Caco-2 (cell line): ENCODE measurements around the gene KCNT2. TPM values are rescaled to one million over a fixed set of nuclear protein-coding genes. Genes with fewer than 3 reads are reported as not detected.

Experiments used
- BruUV-seq: library from RNA; stranded (reverse); fragments of 400-500 nt; replicated peaks from 2 replicates; lab custom pipeline; 2021; lab: Mats Ljungman, UMichigan
- CTCF ChIA-PET: fragments of 300-600 bp; sonication (Branson Sonifier 250); formaldehyde crosslinking; loops from one replicate; lab custom pipeline; 2022; ENCODE audit warnings: antibody characterized with exemption; lab: Charles Lee
- POLR2A ChIA-PET: fragments of 300-600 bp; sonication (Branson Sonifier 250); formaldehyde crosslinking; loops from one replicate; lab custom pipeline; 2022; ENCODE audit warnings: antibody characterized with exemption; lab: Charles Lee
- DNase-seq, 2 experiments: peaks; one replicate each; pipeline versions ENCODE4 v3.0.0 to v3.0.0-alpha.2; 2020 to 2022
- H3K27me3 ChIP-seq: replicated peaks from 2 replicates; pipeline ENCODE4 v1.6.0; 2011; ENCODE audit warnings: low read length; ENCODE audit not compliant: control insufficient read depth, insufficient read depth
- H3K36me3 ChIP-seq: 2 replicates; pipeline ENCODE4 v1.5.1; 2011; ENCODE audit warnings: low read length; ENCODE audit not compliant: control insufficient read depth, insufficient read depth
- H3K4me1 ChIP-seq: fragments of 250-450 bp; sonication (Bioruptor Pico); 2 replicates; pipeline ENCODE4 v1.5.1; 2020; ENCODE audit warnings: mild to moderate bottlenecking
- H3K4me3 ChIP-seq: 2 replicates; pipeline ENCODE4 v1.5.1; 2011; ENCODE audit warnings: low read depth, mild to moderate bottlenecking, control low read depth, low read length
- H3K9me3 ChIP-seq: fragments of 250-450 bp; sonication (Bioruptor Pico); 2 replicates; pipeline ENCODE4 v1.5.1; 2020; ENCODE audit warnings: mild to moderate bottlenecking, moderate library complexity
- H3K27ac Mint-ChIP-seq: one replicate; pipeline ENCODE4 v1.8.0; 2022; ENCODE audit warnings: mixed read lengths; ENCODE audit not compliant: unreplicated experiment
- H3K27me3 Mint-ChIP-seq: one replicate; pipeline ENCODE4 v1.8.0; 2022; ENCODE audit warnings: mixed read lengths; ENCODE audit not compliant: insufficient read depth, unreplicated experiment
- H3K36me3 Mint-ChIP-seq: one replicate; pipeline ENCODE4 v1.8.0; 2022; ENCODE audit warnings: mild to moderate bottlenecking, mixed read lengths; ENCODE audit not compliant: insufficient read depth, unreplicated experiment
- H3K4me1 Mint-ChIP-seq: one replicate; pipeline ENCODE4 v1.8.0; 2022; ENCODE audit warnings: low read depth, mixed read lengths; ENCODE audit not compliant: unreplicated experiment
- H3K4me3 Mint-ChIP-seq: one replicate; pipeline ENCODE4 v1.8.0; 2022; ENCODE audit warnings: mild to moderate bottlenecking, moderate library complexity, mixed read lengths; ENCODE audit not compliant: unreplicated experiment
- H3K9me3 Mint-ChIP-seq: one replicate; pipeline ENCODE4 v1.8.0; 2022; ENCODE audit warnings: mixed read lengths; ENCODE audit not compliant: unreplicated experiment
- intact Hi-C: fragments of 100-400 bp; cut with micrococcal nuclease; formaldehyde crosslinking; loops from one replicate; pipeline ENCODE4 v1.10.0; 2022; ENCODE audit not compliant: unreplicated experiment
- total RNA-seq: library from RNA; stranded (reverse); gene quantifications from 2 replicates; pipeline ENCODE4 v1.2.3, GENCODE V29; 2022
- TF ChIP-seq, protein P1 (sequence below), 2 experiments: fragments of 200-600 bp in 1 of 2; IDR thresholded peaks; 1 replicate in 1 of 2; 2 replicates in 1 of 2; pipeline versions ENCODE4 v1.5.1 to v1.8.0; 2011 to 2022; ENCODE audit warnings: antibody characterized with exemption in 1 of 2, control low read depth in 1 of 2, inconsistent platforms in 1 of 2, low read depth in 1 of 2, low read length in 1 of 2, mild to moderate bottlenecking in 1 of 2, moderate library complexity in 1 of 2; ENCODE audit not compliant: insufficient read depth in 1 of 2, severe bottlenecking in 1 of 2, unreplicated experiment in 1 of 2

Gene KCNT2
- total RNA-seq, 1 experiment from 2014 or later = not detected

GRCh38 chr1:196295766-196296165, 312.5 kb downstream of the KCNT2 start:
- intact Hi-C loops = no loop called here
- H3K4me3 Mint-ChIP-seq = no peak overlapping the region
- DNase-seq = no peak
- no peaks in the 10 kb centered on the region for H3K27me3 Mint-ChIP-seq
- no peak overlapping the region for H3K27ac Mint-ChIP-seq
- no peaks in the 10 kb centered on the region for H3K4me1 ChIP-seq
- no TSS peak for BruUV-seq
- ChIA-PET CTCF (no interaction called here), POLR2A (no interaction called here)
- no peak overlapping the region for H3K4me3 ChIP-seq
- H3K36me3 ChIP-seq = no peaks in the 10 kb centered on the region
- no peaks in the 10 kb centered on the region for H3K9me3 ChIP-seq
- TF ChIP-seq, protein P1, sequence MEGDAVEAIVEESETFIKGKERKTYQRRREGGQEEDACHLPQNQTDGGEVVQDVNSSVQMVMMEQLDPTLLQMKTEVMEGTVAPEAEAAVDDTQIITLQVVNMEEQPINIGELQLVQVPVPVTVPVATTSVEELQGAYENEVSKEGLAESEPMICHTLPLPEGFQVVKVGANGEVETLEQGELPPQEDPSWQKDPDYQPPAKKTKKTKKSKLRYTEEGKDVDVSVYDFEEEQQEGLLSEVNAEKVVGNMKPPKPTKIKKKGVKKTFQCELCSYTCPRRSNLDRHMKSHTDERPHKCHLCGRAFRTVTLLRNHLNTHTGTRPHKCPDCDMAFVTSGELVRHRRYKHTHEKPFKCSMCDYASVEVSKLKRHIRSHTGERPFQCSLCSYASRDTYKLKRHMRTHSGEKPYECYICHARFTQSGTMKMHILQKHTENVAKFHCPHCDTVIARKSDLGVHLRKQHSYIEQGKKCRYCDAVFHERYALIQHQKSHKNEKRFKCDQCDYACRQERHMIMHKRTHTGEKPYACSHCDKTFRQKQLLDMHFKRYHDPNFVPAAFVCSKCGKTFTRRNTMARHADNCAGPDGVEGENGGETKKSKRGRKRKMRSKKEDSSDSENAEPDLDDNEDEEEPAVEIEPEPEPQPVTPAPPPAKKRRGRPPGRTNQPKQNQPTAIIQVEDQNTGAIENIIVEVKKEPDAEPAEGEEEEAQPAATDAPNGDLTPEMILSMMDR (IDR thresholded peaks at IDR 0.05; ENCODE audit: insufficient read depth in 1 of 2, low read depth in 1 of 2, low read length in 1 of 2, severe bottlenecking in 1 of 2, unreplicated experiment in 1 of 2) = no peak
- no peaks in the 10 kb centered on the region for H3K4me1 Mint-ChIP-seq
- H3K27me3 ChIP-seq = no peaks in the 10 kb centered on the region
- H3K9me3 Mint-ChIP-seq = no peaks in the 10 kb centered on the region
- H3K36me3 Mint-ChIP-seq = no peaks in the 10 kb centered on the region

GRCh38 chr1:196278816-196279215, 329.4 kb downstream of the KCNT2 start:
- H3K4me1 Mint-ChIP-seq = no peaks in the 10 kb centered on the region
- Histone ChIP-seq H3K9me3 (no peaks in the 10 kb centered on the region), H3K36me3 (no peaks in the 10 kb centered on the region), H3K27me3 (no peaks in the 10 kb centered on the region), H3K4me3 (no peak overlapping the region), H3K4me1 (no peaks in the 10 kb centered on the region)
- ChIA-PET POLR2A (no interaction called here), CTCF (no interaction called here)
- DNase-seq = no peak
- H3K9me3 Mint-ChIP-seq = no peaks in the 10 kb centered on the region
- TF ChIP-seq, protein P1 (IDR thresholded peaks at IDR 0.05; ENCODE audit: insufficient read depth in 1 of 2, low read depth in 1 of 2, low read length in 1 of 2, severe bottlenecking in 1 of 2, unreplicated experiment in 1 of 2) = no peak
- H3K27ac Mint-ChIP-seq = no peak overlapping the region
- no peak overlapping the region for H3K4me3 Mint-ChIP-seq
- intact Hi-C loops = no loop called here
- no TSS peak for BruUV-seq
- no peaks in the 10 kb centered on the region for H3K27me3 Mint-ChIP-seq
- no peaks in the 10 kb centered on the region for H3K36me3 Mint-ChIP-seq

- POLR2A ChIA-PET = no interaction called here
- no peak overlapping the region for H3K4me3 Mint-ChIP-seq
- no TSS peak for BruUV-seq
These were observed 330.4 kb downstream of the KCNT2 start for GRCh38 chr1:196277860-196278259.

More at GRCh38 chr1:196277860-196278259, 330.4 kb downstream of the KCNT2 start:
- CTCF ChIA-PET = no interaction called here
- no peaks in the 10 kb centered on the region for H3K4me1 Mint-ChIP-seq
- no peak for DNase-seq
- Histone ChIP-seq H3K27me3 (no peaks in the 10 kb centered on the region), H3K4me1 (no peaks in the 10 kb centered on the region), H3K4me3 (no peak overlapping the region), H3K36me3 (no peaks in the 10 kb centered on the region), H3K9me3 (no peaks in the 10 kb centered on the region)
- TF ChIP-seq, protein P1 (IDR thresholded peaks at IDR 0.05; ENCODE audit: insufficient read depth in 1 of 2, low read depth in 1 of 2, low read length in 1 of 2, severe bottlenecking in 1 of 2, unreplicated experiment in 1 of 2) = no peak
- no peaks in the 10 kb centered on the region for H3K27me3 Mint-ChIP-seq
- no peaks in the 10 kb centered on the region for H3K36me3 Mint-ChIP-seq
- H3K9me3 Mint-ChIP-seq = no peaks in the 10 kb centered on the region
- intact Hi-C loops = no loop called here
- H3K27ac Mint-ChIP-seq = no peak overlapping the region
